ENCODE measurements around the gene NGDN. TPM values are rescaled to one million over a fixed set of nuclear protein-coding genes. Genes with fewer than 3 reads are reported as not detected.

NGDN gene
- total RNA-seq, 1 experiment from 2014 or later: 26.9 TPM

DNA sequence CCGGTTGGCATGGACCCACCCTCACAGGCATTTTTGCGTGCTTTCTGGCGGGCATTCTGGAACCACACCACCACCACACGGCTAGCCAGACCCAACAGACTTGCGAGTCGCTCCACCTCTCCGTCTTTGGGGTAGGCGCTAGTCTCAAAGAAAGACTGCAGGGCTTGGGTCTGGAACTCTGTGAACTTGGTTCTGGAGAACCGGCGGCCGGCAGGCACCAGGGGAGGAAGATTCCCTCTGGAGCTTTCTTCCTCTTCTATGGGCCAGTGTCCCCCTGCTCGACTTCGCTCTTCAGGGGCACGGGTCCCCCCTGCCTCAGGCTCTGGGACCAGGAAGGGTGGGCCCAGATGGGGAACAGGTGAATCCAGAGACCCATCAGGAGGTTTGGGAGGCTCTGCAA is 55.5 kb downstream of the NGDN start:
- Histone ChIP-seq H3K4me3 (no peak overlapping the region), H3K9me3 (no peaks in the 10 kb centered on the region), H3K36me3 (no peaks in the 10 kb centered on the region), H3K27me3 (no peaks in the 10 kb centered on the region)
- DNase-seq: no peak

DNA sequence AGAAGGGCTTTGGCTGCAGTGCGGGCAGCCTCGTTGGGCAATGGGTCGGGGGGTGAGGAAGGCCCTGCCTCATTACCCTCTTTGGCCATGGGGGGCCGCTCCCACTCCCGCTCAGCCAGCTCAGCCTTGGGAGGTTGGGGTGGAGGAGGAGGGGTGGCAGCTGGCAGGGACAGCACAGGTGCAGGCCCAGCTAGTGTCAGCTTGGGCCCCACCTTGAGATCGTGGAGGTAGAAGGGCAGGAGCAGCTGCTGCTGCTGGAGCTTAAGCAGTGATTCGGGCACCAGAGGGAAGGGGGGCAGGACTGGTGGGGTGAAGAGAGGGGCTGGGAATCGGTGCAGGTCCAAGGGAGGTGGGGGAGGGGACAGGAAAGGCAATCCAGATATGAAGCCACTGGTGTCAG is 56.1 kb downstream of the NGDN start:
- H3K4me3 ChIP-seq: no peak overlapping the region
- DNase-seq: no peak
- no peaks in the 10 kb centered on the region for H3K9me3 ChIP-seq

More for the DNA sequence above, 56.1 kb downstream of the NGDN start:
- Histone ChIP-seq H3K27me3 (no peaks in the 10 kb centered on the region), H3K36me3 (no peaks in the 10 kb centered on the region)

Other genes starting within 250 kb of the NGDN start
- not detected in 2 replicates for gene RNF212B, start 231.8 kb upstream of the NGDN start, total RNA-seq (2014; rRNA removed; shearing (Covaris generic); ENCODE audit: low replicate concordance)
- gene HOMEZ, start 183.6 kb upstream of the NGDN start, total RNA-seq (2014; rRNA removed; shearing (Covaris generic); ENCODE audit: low replicate concordance): 0.76 and 1.4 TPM in 2 replicates
- gene PPP1R3E, start 166.8 kb upstream of the NGDN start, total RNA-seq (2014; rRNA removed; shearing (Covaris generic); ENCODE audit: low replicate concordance): 0.30 TPM in 1 of 2 replicates, not detected in the other
- gene BCL2L2, start 162.9 kb upstream of the NGDN start, total RNA-seq (2014; rRNA removed; shearing (Covaris generic); ENCODE audit: low replicate concordance): 7.1 and 10.7 TPM in 2 replicates
- 48.3 and 89.9 TPM in 2 replicates for gene PABPN1, start 148.2 kb upstream of the NGDN start, total RNA-seq (2014; rRNA removed; shearing (Covaris generic); ENCODE audit: low replicate concordance)
- gene SLC22A17, start 116.8 kb upstream of the NGDN start, total RNA-seq (2014; rRNA removed; shearing (Covaris generic); ENCODE audit: low replicate concordance): 6.1 TPM in 1 of 2 replicates, not detected in the other
- 7.5 and 9.0 TPM in 2 replicates for gene EFS, start 104.5 kb upstream of the NGDN start, total RNA-seq (2014; rRNA removed; shearing (Covaris generic); ENCODE audit: low replicate concordance)
- not detected in 2 replicates for gene IL25, start 96.9 kb upstream of the NGDN start, total RNA-seq (2014; rRNA removed; shearing (Covaris generic); ENCODE audit: low replicate concordance)
- not detected in 2 replicates for gene CMTM5, start 92.7 kb upstream of the NGDN start, total RNA-seq (2014; rRNA removed; shearing (Covaris generic); ENCODE audit: low replicate concordance)
- gene MYH6, start 61.4 kb upstream of the NGDN start, total RNA-seq (2014; rRNA removed; shearing (Covaris generic); ENCODE audit: low replicate concordance): not detected in 2 replicates
- gene MYH7, start 34.0 kb upstream of the NGDN start, total RNA-seq (2014; rRNA removed; shearing (Covaris generic); ENCODE audit: low replicate concordance): not detected in 2 replicates
- gene ZFHX2, start 82.1 kb downstream of the NGDN start, total RNA-seq (2014; rRNA removed; shearing (Covaris generic); ENCODE audit: low replicate concordance): not detected in 2 replicates
- 0.84 and 3.3 TPM in 2 replicates for gene THTPA, start 86.6 kb downstream of the NGDN start, total RNA-seq (2014; rRNA removed; shearing (Covaris generic); ENCODE audit: low replicate concordance)
- 0.79 and 9.7 TPM in 2 replicates for gene AP1G2, start 98.1 kb downstream of the NGDN start, total RNA-seq (2014; rRNA removed; shearing (Covaris generic); ENCODE audit: low replicate concordance)
- gene JPH4, start 109.1 kb downstream of the NGDN start, total RNA-seq (2014; rRNA removed; shearing (Covaris generic); ENCODE audit: low replicate concordance): not detected in 2 replicates
- 1.6 TPM in 1 of 2 replicates, not detected in the other for gene DHRS2, start 166.7 kb downstream of the NGDN start, total RNA-seq (2014; rRNA removed; shearing (Covaris generic); ENCODE audit: low replicate concordance)